GM18508 (cell line): ENCODE measurements around the gene PCSK9.
"Not testable (repeated sequence)": the region's sequence is repeated elsewhere in the genome, so short reads cannot be mapped to it uniquely, and the experiment has no call there.

Experiments
- ATAC-seq: cut with Tn5 transposase; IDR thresholded peaks from one replicate; pipeline ENCODE4 v1.9.1; 2021; ENCODE audit warnings: moderate number of reproducible peaks; ENCODE audit not compliant: insufficient read depth, unreplicated experiment

PCSK9 gene

DNA sequence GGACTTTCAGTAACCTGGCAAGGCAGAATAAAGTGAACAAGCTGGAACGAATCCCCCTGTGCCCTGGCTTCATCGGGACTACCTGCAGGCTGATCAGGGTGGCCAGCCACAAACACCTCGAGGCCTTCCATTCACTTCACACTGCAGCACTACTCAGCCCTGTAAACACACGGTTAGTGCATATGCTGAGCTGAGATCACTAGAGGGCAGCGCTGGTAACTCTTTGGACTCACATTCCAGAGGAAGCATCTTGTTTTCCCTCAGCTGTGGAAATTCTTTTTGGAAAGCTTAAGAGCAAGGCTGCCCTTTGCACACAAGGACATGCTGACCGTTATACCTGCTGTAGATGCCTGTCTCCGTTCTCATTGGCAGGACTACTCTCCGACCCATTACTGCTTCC is 32.1 kb downstream of the PCSK9 start:
- ATAC-seq = no peak

DNA sequence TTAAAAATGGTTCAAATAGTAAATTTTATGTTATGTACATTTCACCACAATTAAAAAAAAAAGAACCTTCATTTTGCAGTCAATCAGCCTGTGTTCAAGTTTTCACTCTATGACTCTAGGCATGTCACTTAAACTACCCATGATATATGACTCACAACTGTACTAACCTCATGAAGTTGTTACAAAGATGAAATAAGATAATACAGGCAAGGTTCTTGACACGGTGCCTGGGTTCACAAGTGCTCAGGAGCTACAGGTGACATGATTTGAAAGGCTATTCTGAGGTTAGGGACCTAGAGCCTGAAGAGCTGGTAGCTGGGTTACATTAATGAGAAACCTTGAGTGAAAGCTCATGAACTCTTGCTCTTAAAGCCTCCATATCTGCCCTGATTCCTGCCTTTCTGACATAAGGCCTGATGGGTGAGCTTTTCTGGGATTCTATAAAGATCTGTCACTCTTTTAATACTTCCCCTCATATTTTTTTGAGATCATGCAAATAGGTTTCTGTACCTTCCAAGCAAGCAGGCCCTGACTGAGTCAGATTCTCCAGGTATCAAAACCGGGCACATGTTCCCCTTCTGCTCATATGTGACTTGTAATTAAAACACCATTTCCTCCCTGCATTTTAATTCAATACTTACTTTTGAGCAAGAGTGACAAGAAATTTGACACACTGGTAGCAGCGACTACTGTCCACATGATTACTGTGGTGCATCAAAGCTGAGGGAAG is 34.0 kb downstream of the PCSK9 start:
- no peak for ATAC-seq

DNA sequence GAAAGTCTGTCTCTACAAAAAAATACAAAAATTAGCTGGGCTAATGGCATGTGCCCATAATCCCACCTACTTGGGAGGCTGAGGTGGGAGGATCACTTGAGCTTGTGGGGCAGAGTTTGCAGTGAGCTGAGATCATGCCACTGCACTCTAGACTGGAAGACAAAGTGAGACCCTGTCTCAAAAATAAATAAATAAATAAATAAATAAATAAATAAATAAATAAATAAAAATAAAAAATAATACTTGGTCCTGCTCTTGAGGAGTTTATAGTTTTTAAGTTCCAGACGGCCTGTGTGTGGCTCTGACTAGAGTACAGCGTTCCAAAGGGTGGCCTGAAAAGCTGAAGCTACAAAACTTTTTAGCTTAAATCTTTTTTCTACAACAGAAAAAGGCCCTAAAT is 35.1 kb downstream of the PCSK9 start:
- no peak for ATAC-seq

DNA sequence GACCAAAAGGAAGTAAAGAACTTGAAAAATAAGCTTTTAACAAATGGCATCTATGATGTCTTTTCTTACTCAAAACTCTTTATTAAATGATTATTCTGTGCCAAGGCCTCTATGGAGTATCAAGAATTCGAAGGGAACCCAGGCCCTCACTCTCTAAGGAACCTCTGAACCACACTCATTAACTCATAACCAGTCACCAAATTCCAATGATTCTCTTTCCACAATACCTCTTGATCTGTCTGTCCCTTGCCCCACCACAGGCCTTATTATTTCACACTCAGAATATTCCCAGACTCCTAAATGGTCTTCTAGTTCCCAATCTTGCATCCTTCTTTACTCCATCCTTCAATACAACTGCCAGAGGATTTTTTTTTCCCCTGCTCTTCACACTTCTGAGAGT is 37.0 kb downstream of the PCSK9 start:
- ATAC-seq = no peak

DNA sequence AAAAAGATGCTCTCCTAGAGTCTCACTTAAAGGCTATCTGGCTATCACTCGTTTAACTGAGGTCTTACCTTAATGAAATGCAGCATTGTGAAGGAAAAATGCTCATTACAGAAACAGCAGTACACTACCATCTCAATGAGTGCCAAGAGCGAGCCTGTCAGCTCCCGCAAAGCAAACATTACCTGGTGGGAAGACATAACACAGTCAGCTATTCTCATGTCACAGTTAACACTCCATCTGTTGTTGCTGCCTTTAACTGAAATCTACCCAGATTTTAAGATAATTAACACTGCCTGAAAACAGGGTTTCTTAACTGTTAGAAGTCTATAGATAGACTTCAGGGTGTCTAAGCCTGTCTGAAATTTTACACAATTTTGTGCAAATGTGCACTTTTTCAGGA is 39.1 kb downstream of the PCSK9 start:
- ATAC-seq = no peak

DNA sequence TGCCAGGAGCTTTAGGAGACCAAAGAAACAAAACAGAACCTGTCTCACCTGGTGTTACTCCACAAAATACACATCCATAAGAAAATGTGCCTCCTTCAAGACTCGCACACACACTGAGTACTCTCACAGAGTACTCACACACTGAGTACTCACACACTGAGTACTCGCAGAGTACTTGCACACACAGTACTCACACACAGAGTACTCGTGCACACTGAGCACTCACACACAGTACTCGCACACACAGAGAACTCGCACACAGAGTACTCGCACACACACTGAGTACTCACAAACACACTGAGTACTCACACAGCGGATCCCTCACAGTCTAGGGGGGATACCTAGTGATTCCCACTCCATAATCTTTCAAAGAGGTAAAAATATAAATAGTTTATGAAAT is 40.3 kb downstream of the PCSK9 start:
- no peak for ATAC-seq

DNA sequence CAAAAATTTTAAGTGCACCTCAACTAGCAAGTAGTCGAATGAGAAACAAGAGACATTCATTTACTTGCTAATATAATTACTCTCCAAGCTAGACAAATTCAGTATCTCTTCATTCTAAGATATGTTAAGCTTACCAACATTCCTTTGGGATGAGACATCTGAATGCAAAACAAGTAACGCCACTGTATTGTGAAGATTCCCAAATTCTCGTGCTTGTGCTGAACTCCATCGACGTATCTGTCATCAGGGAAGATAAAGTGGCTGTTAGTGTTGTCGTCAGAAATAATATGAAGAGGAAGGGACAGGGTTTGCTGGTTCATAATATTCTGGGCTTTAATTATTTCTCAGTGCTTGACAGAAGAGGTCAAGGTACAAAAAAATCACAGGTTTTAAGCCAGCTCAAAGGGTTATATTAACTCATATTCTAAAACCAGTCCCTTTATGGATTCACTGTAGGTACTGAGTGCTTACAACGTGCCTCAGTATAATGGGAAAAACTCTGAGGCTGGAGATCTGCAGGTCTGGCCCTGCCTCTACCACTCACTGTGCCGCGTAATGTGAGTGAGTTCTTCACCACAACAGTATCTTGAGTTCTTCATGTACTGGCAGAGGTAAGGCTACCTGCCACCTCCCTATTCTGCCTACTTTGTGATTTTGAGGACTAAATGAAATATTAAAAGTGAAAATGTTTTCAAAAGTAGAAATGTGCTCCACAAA is 42.0 kb downstream of the PCSK9 start:
- no peak for ATAC-seq

DNA sequence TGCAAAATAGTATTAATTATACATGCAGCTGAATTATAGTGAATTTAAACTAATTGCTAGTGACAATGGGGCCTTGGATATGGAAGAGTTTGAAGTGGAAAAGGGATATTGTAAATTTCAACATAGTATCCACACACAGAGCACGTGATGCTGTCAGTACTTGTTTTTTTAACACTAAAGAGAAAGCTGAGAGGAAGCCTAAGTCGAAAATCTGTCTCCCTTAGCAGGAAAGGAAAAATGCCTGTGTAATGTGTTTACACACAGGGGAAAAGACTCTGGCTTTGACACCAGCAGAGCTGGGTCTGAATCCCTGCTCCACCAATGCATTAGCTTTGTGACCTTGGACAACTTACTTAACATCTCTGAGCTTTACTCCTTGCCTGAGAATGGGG is 42.6 kb downstream of the PCSK9 start:
- no peak for ATAC-seq

DNA sequence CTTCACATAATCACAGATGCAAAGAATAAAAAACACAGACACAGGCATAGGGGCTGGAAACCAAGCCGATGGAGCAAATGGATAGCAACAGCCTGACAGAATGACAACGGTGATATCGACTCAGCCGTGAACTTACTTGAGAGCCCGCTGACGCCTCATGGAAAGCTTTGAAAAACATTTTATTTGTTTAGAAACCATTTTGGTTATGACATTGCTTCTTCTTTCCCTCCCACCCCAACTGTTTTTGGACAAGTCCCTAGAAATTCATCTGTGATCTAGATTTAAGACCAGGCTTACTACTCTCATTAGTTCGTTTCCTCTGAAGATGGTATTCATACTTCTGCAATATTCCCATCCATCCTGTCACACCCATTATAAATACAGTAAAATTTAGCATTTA is 44.9 kb downstream of the PCSK9 start:
- ATAC-seq = no peak

DNA sequence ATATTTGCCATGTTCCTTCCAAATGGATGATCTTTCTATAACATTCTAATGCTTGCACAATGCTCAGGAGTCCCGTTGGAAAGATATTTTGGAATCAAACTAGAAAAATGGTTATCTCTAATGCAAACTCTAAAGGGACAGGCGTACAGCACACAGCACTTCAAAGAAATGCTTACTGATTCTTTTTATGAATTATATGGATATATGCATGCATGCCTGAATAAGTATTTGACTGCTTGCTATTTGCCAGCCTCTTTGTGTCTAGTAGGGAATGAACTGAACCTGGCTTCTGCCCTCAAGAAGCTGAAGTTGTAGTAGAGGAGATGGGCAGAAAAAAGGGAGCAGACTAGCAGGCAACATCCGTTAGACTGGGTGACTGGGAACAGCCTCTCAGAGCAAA is 48.1 kb downstream of the PCSK9 start:
- ATAC-seq = no peak

DNA sequence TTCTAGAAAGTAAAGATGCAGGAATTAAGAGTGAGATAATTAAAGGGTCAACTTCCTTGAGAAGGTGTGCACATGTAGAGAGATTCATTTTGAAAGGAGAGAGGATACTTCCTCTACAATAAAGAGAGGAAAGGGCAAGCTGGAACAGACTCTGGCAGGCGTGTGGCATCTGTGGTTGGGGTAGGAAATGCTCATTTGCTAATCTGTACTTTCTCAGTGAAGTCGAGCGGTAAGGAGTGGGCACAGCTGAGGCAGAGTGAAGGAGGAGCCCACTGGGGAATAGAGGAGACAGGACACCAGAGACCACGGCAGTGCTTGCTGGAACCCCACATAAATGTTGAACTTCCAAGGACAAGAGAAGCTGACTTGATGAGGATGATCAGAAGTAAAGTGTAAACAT is 49.1 kb downstream of the PCSK9 start:
- ATAC-seq = no peak

DNA sequence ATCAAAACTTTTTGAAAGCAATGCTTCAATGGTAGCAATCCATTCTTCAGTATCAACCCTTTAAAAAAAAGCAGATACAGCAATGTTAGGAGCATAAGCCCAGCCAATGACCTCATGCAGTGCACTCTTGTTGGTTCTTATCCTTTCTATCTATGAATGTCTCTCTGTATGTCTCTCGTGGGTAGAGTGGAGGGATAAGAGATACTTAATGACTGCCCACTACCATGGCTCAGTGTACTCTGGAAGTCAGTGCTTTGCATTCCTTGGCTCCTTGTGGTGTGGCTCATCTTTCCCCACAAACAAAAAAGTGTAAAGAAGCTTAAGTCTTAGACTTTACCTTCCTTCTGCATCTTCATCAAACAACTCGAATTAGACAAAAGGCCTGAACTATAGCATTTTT is 50.3 kb downstream of the PCSK9 start:
- no peak for ATAC-seq

DNA sequence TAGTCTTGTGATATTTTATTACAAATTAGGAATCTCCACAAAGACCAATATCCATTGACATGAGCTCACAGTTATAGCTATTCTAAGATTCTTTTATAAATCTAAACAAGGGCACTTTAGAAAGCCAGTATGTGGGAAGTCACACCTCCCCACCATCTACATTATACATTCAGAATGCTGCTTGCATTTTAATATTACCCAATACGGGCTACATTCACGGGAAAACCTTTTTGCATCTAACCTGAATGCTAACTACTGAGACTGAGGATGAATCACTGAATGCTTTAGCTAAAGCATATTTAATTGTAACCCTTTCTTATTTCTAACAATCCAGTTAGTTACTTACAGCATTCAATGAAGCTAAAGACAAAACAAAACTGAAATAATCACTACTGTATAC is 53.1 kb downstream of the PCSK9 start:
- ATAC-seq = no peak

DNA sequence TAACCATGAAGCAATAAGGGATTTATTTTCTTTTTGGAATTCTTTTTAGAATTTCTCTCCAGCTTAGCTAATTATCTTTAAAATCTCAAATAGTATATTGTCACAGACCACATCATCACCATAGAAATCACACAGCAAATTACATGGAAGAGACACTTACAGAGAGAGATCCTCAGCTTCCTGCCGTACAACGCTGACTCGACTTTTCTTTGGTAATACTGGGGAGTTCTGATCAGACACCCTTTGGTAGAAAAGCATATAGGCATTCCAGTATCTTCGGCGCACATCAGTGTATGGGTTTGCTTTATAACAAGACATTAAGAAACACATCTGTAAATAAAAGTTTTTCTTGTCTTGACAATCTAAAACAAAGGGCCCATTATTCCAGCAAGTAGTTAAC is 55.7 kb downstream of the PCSK9 start:
- no peak for ATAC-seq

DNA sequence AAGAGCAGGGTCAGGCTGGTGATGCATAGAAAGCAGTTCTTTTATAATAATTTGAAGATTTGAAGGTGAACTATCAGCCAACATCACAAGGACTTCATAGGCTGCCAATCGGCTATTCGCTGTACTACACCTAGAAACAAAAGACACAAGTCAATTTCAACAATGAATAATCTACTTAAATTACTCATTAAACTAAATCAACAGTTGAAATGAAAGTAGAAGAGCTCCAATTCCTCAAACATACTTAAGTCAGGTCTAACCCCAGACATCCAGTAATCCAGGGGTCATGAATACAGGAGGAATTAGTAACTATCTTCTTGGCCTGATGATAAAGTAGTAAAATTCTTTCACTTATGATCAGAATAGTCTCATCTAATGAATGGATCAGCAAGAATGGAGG is 64.5 kb downstream of the PCSK9 start:
- ATAC-seq = no peak

DNA sequence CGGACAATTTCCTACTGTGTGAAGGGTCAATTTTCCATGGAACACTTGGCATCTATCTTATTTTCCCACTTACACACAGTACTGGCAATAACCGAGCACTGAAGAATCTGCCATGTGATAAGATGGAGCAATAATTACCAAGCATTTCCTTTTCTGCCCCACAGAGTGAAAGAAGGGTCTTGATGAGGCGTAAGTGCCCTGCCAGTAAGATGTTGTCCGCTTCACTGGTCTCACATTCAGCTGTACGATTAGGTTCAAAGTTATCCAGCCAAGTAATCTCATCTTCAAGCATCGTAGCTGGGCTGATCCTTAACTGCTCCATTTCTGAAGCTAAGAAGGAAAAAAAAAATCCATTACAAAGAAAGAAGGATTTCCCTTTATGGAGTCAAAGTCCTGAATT is 67.8 kb downstream of the PCSK9 start:
- ATAC-seq = no peak

DNA sequence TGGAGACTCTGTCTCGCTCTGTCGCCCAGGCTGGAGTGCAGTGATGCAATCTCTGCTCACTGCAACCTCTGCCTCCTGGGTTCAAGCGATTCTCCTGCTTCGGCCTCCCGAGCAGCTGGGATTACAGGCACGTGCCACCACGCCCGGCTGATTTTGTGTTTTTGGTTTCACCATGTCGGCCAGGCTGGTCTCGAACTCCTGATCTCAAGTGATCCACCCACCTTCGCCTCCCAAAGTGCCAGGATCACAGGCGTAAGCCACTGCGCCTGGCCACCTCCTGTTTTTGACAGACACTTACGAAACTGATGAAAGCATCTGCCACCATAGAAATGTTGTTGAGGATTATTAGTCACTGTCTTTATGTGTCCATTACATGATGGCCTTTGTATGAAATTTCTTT is 69.7 kb downstream of the PCSK9 start:
- ATAC-seq = not testable (repeated sequence)
